GM12878 (cell line): Measurements from ENCODE around the gene EYS. TPM values are rescaled to one million over a fixed set of nuclear protein-coding genes. Genes with fewer than 3 reads are reported as not detected.

Experiments used
- ATAC-seq: fragments of 200-7000 bp; cut with Tn5 transposase; 3 replicates; pipeline ENCODE4 v1.9.1; 2020; ENCODE audit warnings: mild to moderate bottlenecking, moderate library complexity
- BruUV-seq: library from RNA; stranded (reverse); fragments of 400-500 nt; replicated peaks from 2 replicates; lab custom pipeline; 2021; lab: Mats Ljungman, UMichigan
- CTCF ChIA-PET: fragments of 300-600 bp; sonication (Branson Sonifier 250); formaldehyde crosslinking; extraction: SDS; loops from one replicate; lab custom pipeline; 2021; ENCODE audit warnings: inconsistent platforms; lab: Yijun Ruan, JAX
- POLR2A ChIA-PET: fragments of 350-600 bp; formaldehyde crosslinking; extraction: SDS; loops from one replicate; lab custom pipeline; 2021; ENCODE audit warnings: inconsistent platforms; lab: Charles Lee
- RAD21 ChIA-PET: fragments of 300-600 bp; sonication (Branson Sonifier 250); formaldehyde crosslinking; loops from one replicate; lab custom pipeline; 2023; ENCODE audit warnings: antibody characterized with exemption; ENCODE audit not compliant: unreplicated experiment; lab: Charles Lee
- SMC1A ChIA-PET: fragments of 300-600 bp; sonication (Branson Sonifier 250); formaldehyde crosslinking; loops from one replicate; lab custom pipeline; 2023; ENCODE audit not compliant: unreplicated experiment, uncharacterized antibody; lab: Charles Lee
- DNase-seq: peaks from one replicate; pipeline ENCODE4 v3.0.0-alpha.2; 2011; ENCODE audit warnings: low read depth, low spot score
- FAIRE-seq: peaks from 3 replicates; lab custom pipeline; 2011; peaks lifted over from hg19 to GRCh38; lab: Jason Lieb, UNC
- H2AFZ ChIP-seq: 2 replicates; pipeline ENCODE4 v1.6.0; 2011; ENCODE audit warnings: low read depth, low read length, control low read depth; ENCODE audit not compliant: control insufficient read depth
- H3K27ac ChIP-seq: 2 replicates; pipeline ENCODE4 v1.5.1; 2011; ENCODE audit warnings: control low read depth; ENCODE audit not compliant: control insufficient read depth, insufficient read depth
- H3K27me3 ChIP-seq, 2 experiments: replicated peaks in 1 of 2; 2 replicates each; pipeline versions ENCODE4 v1.6.0 to v1.6.1; 2011; ENCODE audit warnings: low read length in 1 of 2; ENCODE audit not compliant: control insufficient read depth in 2 of 2, insufficient read depth in 2 of 2
- H3K36me3 ChIP-seq, 2 experiments: 2 replicates each; pipeline ENCODE4 v1.5.1; 2011; ENCODE audit warnings: low read length in 1 of 2; ENCODE audit not compliant: control insufficient read depth in 2 of 2, insufficient read depth in 2 of 2
- H3K4me1 ChIP-seq: 2 replicates; pipeline ENCODE4 v1.6.1; 2011; ENCODE audit warnings: mild to moderate bottlenecking, low read length, moderate library complexity, mixed read lengths; ENCODE audit not compliant: control insufficient read depth, insufficient read depth
- H3K4me2 ChIP-seq: 2 replicates; pipeline ENCODE4 v1.6.0; 2011; ENCODE audit warnings: control low read depth; ENCODE audit not compliant: control insufficient read depth, insufficient read depth
- H3K4me3 ChIP-seq: fragments of 200-600 bp; sonication (generic); 2 replicates; pipeline ENCODE4 v1.5.1; 2016
- H3K79me2 ChIP-seq: 2 replicates; pipeline ENCODE4 v1.6.0; 2011; ENCODE audit warnings: low read length; ENCODE audit not compliant: control insufficient read depth, insufficient read depth
- H3K9ac ChIP-seq: 2 replicates; pipeline ENCODE4 v1.8.0; 2011; ENCODE audit warnings: low read length, control low read depth, mixed read lengths; ENCODE audit not compliant: control insufficient read depth, insufficient read depth
- H3K9me3 ChIP-seq: replicated peaks from 3 replicates; pipeline ENCODE4 v1.5.1; 2011; ENCODE audit warnings: mild to moderate bottlenecking, low read length; ENCODE audit not compliant: control insufficient read depth, insufficient read depth
- H4K20me1 ChIP-seq: 2 replicates; pipeline ENCODE4 v1.6.0; 2011; ENCODE audit not compliant: control insufficient read depth, insufficient read depth
- MEF2B ChIP-seq: fragments of 450-650 bp; IDR thresholded peaks from 2 replicates; pipeline ENCODE4 v1.6.1; 2018; ENCODE audit warnings: mild to moderate bottlenecking, moderate library complexity; ENCODE audit not compliant: partially characterized antibody, poor library complexity, severe bottlenecking
- NBN ChIP-seq: fragments of 450-650 bp; IDR thresholded peaks from 2 replicates; pipeline ENCODE4 v1.6.1; 2016
- YBX1 ChIP-seq: fragments of 450-650 bp; IDR thresholded peaks from 2 replicates; pipeline ENCODE4 v1.6.1; 2016; ENCODE audit warnings: antibody characterized with exemption
- WGBS: methylation state at CpG from one replicate; pipeline ENCODE4 v1.1.6; 2016; ENCODE audit warnings: low lambda C conversion rate; ENCODE audit not compliant: insufficient replicate concordance, insufficient coverage; ENCODE audit errors: missing lambda C conversion rate; 5-methylcytosine and 5-hydroxymethylcytosine counted together
- in situ Hi-C: fragments of 300-500 bp; cut with MboI; formaldehyde crosslinking; loops from 9 replicates; pipeline ENCODE4 v1.14.3; 2018; ENCODE audit warnings: mixed read lengths
- intact Hi-C: fragments of 100-400 bp; cut with micrococcal nuclease; formaldehyde crosslinking; loops from one replicate; pipeline ENCODE4 v1.14.2; 2022; ENCODE audit not compliant: unreplicated experiment
- polyA plus RNA-seq, 11 experiments: library from polyadenylated mRNA; depleted of rRNA in 4 of 11; unstranded in 6 of 11; stranded (reverse) in 5 of 11; fragments of >200 nt; fragmentation: Nextera tagmentation in 4 of 11; fragmentation: Illumina TruSeq in 1 of 11; extraction: Ambion mirVana in 4 of 11; extraction: Trizol in 1 of 11; gene quantifications; 1 replicate in 1 of 11; 2 replicates in 10 of 11; pipeline versions ENCODE4 v1.2.1 to v1.2.3, GENCODE V29; 2011 to 2016; ENCODE audit warnings: inconsistent platforms in 2 of 11, missing spikeins in 2 of 11, low read depth in 1 of 11
- total RNA-seq, 4 experiments: library from RNA; depleted of rRNA in 3 of 4; stranded (reverse); fragments of >200 nt in 3 of 4; fragmentation: Illumina TruSeq in 1 of 4; extraction: Trizol in 1 of 4; gene quantifications; 2 replicates each; pipeline versions ENCODE4 v1.2.1 to v1.2.3, GENCODE V29; 2013 to 2021
- TF ChIP-seq, protein P1 (sequence below): IDR thresholded peaks from 2 replicates; pipeline ENCODE4 v1.6.1; 2011; ENCODE audit warnings: mild to moderate bottlenecking, low read depth, low read length, moderate library complexity; ENCODE audit not compliant: insufficient replicate concordance

Gene EYS
- total and polyA plus RNA-seq, 10 of the 15 experiments (the other 5 are each of a cell fraction or from before 2014, with no cell fraction given), result under 0.01 to 0.14 (median 0.02) TPM; not detected in 1

DNA sequence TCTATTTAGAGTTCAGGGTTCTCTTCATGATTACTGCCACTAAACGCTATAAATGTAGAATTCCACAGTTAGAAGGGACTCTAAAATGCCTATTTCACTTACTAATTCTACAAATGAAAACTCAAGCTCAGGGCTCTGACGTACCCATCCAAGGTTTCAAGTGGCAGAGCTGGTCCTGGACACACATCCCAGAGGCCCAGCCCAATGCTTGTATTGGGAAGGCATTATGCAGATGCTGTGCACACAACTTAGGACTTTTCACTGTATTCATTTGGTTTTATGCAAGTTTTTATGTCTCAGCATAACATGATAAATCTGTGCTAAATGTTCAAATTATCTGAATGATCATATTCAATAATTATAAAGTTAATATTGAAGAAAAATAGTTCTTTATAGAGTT lies 1761.0 kb downstream of the EYS start (continued):
- no peak for TF ChIP-seq MEF2B
- TF ChIP-seq, all 136 proteins: peak for 0

GRCh38 chr6:63943826-63944225 lies 1763.2 kb downstream of the EYS start:
- 7% methylated on average over 1 of the region's 1 CpG for WGBS
- intact Hi-C loops, result no loop called here
- POLR2A ChIA-PET, result no interaction called here
- RAD21 ChIA-PET, result no interaction called here
- in situ Hi-C loops, result no loop called here
- Histone ChIP-seq H3K27me3 (no peaks in the 10 kb centered on the region), H3K9me3 (no peaks in the 10 kb centered on the region)
- TF ChIP-seq YBX1 (no peak), NBN (no peak)
- TF ChIP-seq, protein P1, sequence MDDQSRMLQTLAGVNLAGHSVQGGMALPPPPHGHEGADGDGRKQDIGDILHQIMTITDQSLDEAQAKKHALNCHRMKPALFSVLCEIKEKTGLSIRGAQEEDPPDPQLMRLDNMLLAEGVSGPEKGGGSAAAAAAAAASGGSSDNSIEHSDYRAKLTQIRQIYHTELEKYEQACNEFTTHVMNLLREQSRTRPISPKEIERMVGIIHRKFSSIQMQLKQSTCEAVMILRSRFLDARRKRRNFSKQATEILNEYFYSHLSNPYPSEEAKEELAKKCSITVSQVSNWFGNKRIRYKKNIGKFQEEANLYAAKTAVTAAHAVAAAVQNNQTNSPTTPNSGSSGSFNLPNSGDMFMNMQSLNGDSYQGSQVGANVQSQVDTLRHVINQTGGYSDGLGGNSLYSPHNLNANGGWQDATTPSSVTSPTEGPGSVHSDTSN, result no peak
- TF ChIP-seq, all 136 proteins: peak for 0
- H3K4me3 ChIP-seq, result no peak overlapping the region
- no peak overlapping the region for H3K27ac ChIP-seq
- H3K36me3 ChIP-seq, result no peaks in the 10 kb centered on the region
- ChIA-PET SMC1A (no interaction called here), CTCF (no interaction called here)
- H4K20me1 ChIP-seq, result no peaks in the 10 kb centered on the region
- no TSS peak for BruUV-seq
- no peak overlapping the region for H2AFZ ChIP-seq
- no peak overlapping the region for H3K9ac ChIP-seq
- no peak for DNase-seq
- H3K4me1 ChIP-seq, result no peaks in the 10 kb centered on the region
- ATAC-seq, result no peak
- no peak overlapping the region for H3K4me2 ChIP-seq
- no peaks in the 10 kb centered on the region for H3K79me2 ChIP-seq
- no peak for FAIRE-seq
